LNCAP (cell line): ENCODE measurements around the gene DOCK9.

Experiments used
- CTCF ChIP-seq: fragments of 450-650 bp; IDR thresholded peaks from 2 replicates; pipeline ENCODE4 v1.5.1; 2017; ENCODE audit warnings: mild to moderate bottlenecking

Gene DOCK9

GRCh38 chr13:98816406-98816805 lies 161.5 kb downstream of the DOCK9 start:
- TF ChIP-seq CTCF = no peak

- TF ChIP-seq CTCF = no peak
Observed at GRCh38 chr13:98813993-98814392, 163.9 kb downstream of the DOCK9 start.

DNA sequence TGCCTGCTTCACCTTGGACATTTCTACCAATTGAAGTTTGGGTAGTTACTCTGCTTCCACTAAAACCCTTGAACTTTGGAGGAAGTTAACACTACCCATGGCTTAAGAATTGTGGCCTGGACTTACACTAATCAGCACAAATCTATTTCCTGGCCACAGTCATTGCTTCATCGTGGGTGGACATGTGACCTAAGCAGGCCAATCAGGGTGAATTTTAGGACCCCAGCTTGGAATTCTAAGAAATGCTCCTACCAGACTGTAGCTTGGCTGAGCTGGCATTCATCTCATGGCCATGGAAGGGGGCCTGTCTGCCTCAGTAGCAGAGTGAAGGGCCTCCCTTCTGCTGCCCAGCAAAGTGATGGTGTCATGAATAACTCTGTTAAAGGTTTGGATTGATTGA lies 167.1 kb downstream of the DOCK9 start:
- TF ChIP-seq CTCF = no peak

GRCh38 chr13:98809345-98809777 lies 168.5 kb downstream of the DOCK9 start:
- TF ChIP-seq CTCF = no peak

DNA sequence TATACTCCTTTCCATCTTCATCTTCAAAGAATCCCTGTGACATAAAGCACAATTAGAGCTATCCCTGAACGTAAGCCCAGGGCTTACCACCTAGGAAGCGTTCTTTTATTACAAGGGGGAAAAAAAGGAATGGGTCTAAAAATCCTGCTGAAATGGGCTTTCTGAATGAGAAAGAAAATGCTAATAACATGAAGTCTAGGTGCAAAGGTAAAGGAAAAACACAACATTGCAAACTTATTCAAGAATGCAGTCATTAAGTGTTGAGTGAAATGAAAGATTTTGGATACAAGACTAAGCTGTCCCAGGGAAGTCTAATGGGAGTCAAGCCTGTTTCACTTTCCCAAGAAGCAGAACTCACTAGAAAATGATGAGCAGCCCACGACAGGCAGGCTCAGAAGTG lies 170.1 kb downstream of the DOCK9 start:
- no peak for TF ChIP-seq CTCF

- no peak for TF ChIP-seq CTCF
Observed at GRCh38 chr13:98804336-98804855, 173.5 kb downstream of the DOCK9 start.

DNA sequence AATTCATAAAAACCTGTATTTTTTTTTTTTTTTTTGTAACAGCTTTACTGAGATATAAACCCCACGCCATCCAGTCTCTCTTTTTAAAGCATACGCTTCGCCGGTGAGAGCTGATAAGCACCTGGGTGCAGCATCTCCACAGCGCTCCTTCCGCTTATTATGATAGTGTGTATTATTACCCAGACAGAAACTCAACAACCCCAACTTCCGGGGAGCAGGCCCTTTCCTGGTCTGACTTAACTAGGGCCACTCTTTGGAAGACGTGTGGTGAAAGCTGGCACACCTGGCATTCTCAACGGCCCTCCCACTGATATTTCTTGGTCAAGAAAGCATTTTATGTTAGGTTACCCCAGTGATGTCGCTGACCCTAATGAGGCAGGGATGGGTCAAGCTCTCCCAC lies 173.9 kb downstream of the DOCK9 start:
- TF ChIP-seq CTCF = no peak

GRCh38 chr13:98803111-98803561 lies 174.7 kb downstream of the DOCK9 start:
- TF ChIP-seq CTCF = no peak
